Endometrium (tissue), 2 donors: Measurements from ENCODE around the gene TRIP12.

ENCODE experiments used
- FAIRE-seq: peaks from 2 replicates; lab custom pipeline; 2012; peaks lifted over from hg19 to GRCh38; lab: Jason Lieb, UNC
- donor health status: control.
- donor health status: control.

Gene TRIP12

DNA sequence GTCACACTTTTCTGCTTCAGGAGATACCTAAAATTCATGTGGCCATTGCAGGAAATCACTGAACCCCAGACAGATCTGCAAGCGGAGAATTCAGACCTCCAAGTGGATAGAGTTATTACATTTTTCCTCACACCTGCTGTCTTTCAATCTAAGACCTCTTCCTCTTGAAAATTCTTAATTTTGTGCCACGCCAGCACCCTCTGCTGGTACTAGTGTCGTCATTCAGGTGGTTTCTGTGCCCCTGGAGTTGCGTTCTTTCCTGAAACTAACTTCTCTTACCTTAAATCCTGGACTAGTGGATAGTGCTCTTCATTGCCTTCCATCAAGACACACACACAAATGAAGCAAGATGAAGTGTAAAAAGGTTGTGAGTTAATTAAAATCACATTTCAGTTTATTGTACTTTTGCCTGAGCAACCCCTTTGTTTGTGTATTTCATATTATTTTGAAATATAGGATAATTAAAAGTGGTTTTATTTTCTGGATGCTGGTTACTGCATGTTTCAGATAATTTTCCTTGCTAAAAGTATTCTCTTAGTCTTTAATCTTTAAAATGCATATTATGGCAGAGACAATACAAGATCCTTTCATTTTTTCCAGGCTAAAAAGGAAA lies 205.8 kb downstream of the TRIP12 start:
- no peak for FAIRE-seq

DNA sequence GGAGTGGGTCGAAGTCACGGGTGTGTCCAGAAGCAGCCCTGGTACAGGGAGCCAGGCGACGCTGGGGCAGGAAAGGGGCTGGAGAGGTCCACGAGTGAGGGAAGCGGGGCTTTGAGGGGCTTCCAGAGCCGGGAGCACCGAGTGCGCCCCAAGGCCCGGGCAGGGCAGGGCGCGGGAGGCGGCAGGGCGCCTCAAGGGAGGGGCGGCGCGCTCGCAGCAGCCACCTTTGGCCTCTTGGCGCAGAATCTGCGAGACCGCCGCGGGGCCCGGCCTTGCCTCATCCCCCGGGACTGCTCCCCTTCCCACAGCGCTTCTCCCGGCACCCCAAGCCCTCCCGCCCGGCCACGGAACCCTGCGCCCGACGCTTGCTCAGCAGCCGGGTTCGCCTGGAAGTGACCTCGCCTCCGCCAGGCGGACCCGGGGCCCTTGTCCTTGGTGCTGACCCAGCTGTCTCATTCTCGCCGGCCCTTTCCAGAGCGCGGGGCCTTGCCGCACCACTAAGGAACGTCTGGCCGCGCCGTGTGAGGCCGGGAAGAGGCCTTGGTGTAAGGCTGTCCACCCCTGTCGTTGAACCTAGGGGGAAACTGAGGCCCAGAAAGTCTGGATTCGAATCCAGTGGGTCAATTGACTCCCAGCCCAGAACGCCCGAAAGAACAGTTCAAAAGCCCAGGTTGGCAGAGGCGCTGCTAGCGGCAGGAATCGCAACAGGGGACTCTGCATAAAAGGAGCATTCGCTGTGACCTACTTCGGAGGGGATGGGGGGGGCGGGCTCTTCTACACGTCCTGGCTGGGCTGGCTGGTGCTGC lies 206.9 kb downstream of the TRIP12 start:
- FAIRE-seq = no peak

- FAIRE-seq = no peak
Measured at GRCh38 chr2:229714080-229714735, 207.6 kb downstream of the TRIP12 start, which contains the start of gene DNER. Gene DNER (minus strand): TSS chr2:229714555. CDS start chr2:229714423, 132 bp downstream.
